Measurements from ENCODE around the gene SLIT3.

DNA sequence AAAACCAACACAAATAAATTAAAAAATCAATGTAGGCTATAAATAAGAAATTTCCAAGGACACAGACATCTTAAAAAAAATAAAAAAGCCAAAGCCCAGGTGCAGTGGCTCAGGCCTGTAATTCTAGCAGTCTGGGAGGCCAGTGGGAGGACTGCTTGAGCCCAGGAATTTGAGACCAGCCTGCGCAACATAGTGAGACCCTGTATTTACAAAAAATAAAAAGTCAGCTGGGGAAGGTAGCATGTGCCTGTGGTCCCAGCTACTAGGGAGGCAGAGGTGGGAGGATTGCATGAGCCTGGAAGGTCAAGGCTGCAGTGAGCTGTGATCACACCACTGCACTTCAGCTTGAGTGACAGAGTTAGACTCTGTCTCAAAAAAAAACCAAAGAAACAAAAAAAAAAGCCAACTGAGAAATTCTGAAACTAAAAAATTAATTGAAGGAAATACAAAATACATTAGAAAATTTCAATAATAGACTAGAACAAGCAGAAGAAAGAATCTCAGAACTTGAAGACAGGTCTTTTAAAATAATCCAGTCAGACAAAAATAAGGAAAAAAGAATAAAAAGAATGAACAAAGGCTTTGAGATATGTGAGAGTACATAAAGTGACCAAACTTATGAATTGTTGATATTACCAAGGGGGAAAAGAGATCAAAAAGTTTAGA lies 572.3 kb downstream of the SLIT3 start:
- TF ChIP-seq CTCF (IDR thresholded peaks at IDR 0.05; ENCODE audit: extremely low read depth in 1 of 2, insufficient read depth in 1 of 2, low read depth in 1 of 2, low read length in 2 of 2) (no peak), POLR2AphosphoS5 (IDR thresholded peaks at IDR 0.05; ENCODE audit: insufficient read depth, low read depth, low read length) (no peak), POLR2A (IDR thresholded peaks at IDR 0.05; ENCODE audit: low read depth, low read length) (no peak), JUN (IDR thresholded peaks at IDR 0.05; ENCODE audit: borderline replicate concordance, insufficient read depth, insufficient read length, low read depth) (no peak), GATA2 (IDR thresholded peaks at IDR 0.05; ENCODE audit: insufficient read depth, insufficient read length, low read depth, low read length) (no peak), MYC (IDR thresholded peaks at IDR 0.05; ENCODE audit: low read depth, low read length) (no peak), EZH2 (IDR thresholded peaks at IDR 0.05; ENCODE audit: borderline replicate concordance, low read depth, low read length, severe bottlenecking) (no peak), FOS (IDR thresholded peaks at IDR 0.05; ENCODE audit: borderline replicate concordance, insufficient read depth, low read length) (no peak)
- TF ChIP-seq, protein P1, sequence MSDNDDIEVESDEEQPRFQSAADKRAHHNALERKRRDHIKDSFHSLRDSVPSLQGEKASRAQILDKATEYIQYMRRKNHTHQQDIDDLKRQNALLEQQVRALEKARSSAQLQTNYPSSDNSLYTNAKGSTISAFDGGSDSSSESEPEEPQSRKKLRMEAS (IDR thresholded peaks at IDR 0.05; ENCODE audit: insufficient read depth, insufficient read length), result no peak
